Glutamatergic neuron (in vitro differentiated cells): Measurements from ENCODE around the gene LCN10. TPM values are rescaled to one million over a fixed set of nuclear protein-coding genes. Genes with fewer than 3 reads are reported as not detected.

ENCODE experiments used
- DNase-seq: peaks from one replicate; pipeline ENCODE4 v3.0.0; 2022
- H3K27ac Mint-ChIP-seq: one replicate; pipeline ENCODE4 v1.8.0; 2020; ENCODE audit warnings: mild to moderate bottlenecking, mixed read lengths, inconsistent platforms; ENCODE audit not compliant: unreplicated experiment
- H3K27me3 Mint-ChIP-seq: one replicate; pipeline ENCODE4 v1.8.0; 2020; ENCODE audit warnings: mild to moderate bottlenecking, moderate library complexity, mixed read lengths, inconsistent platforms; ENCODE audit not compliant: unreplicated experiment
- H3K36me3 Mint-ChIP-seq: one replicate; pipeline ENCODE4 v1.8.0; 2020; ENCODE audit warnings: mild to moderate bottlenecking, mixed read lengths, inconsistent platforms; ENCODE audit not compliant: unreplicated experiment
- H3K4me1 Mint-ChIP-seq: one replicate; pipeline ENCODE4 v1.8.0; 2020; ENCODE audit warnings: mild to moderate bottlenecking, low read depth, mixed read lengths, inconsistent platforms; ENCODE audit not compliant: unreplicated experiment
- H3K4me3 Mint-ChIP-seq: one replicate; pipeline ENCODE4 v1.8.0; 2020; ENCODE audit warnings: mild to moderate bottlenecking, mixed read lengths, inconsistent platforms; ENCODE audit not compliant: unreplicated experiment
- H3K9me3 Mint-ChIP-seq: one replicate; pipeline ENCODE4 v1.8.0; 2020; ENCODE audit warnings: mild to moderate bottlenecking, moderate library complexity, mixed read lengths, inconsistent platforms; ENCODE audit not compliant: unreplicated experiment
- total RNA-seq: library from RNA; stranded (reverse); fragmentation: NEBNext Ultra II Directional; extraction: Animal tissue kit (Norgen Biotek cat#: 25700); gene quantifications from one replicate; pipeline ENCODE4 v1.2.1, GENCODE V29; 2021; ENCODE audit not compliant: unreplicated experiment
- TF ChIP-seq, protein P1 (sequence below): fragments of 200-600 bp; sonication (generic); IDR thresholded peaks from one replicate; pipeline ENCODE4 v1.5.0; 2021; ENCODE audit not compliant: partially characterized antibody, unreplicated experiment

Gene LCN10
- total RNA-seq, 1 donor from 2014 or later = not detected

DNA sequence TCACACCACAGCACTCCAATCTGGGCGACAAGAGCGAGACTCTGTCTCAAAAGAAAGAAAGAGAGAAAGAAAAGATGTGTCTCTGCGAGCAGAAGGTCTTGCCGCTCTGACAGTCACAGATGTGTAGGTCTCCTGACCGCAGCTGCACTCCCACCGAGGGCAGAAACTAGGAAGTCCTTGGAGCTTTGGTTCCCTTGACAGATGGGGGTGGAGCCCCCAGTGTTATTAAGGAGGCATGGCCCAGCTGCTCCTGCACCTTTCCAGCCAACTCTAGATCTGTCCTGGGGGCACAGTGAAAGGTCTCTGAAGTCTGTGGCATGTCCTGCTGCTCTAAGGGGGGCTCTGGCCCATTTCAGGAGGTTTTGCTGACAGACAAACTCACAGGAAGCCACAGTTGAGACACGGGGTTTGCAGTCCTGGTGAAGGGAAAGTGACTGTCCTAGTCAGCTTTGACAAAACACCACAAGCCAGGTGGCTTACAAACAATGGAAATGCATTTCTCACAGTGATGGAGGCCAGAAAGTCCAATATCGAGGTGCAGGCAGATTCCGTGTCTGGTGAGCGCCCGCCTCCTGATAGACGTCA lies 39.4 kb downstream of the LCN10 start:
- Mint-ChIP-seq H3K4me3 (no peak overlapping the region), H3K4me1 (peaks cover 6% of the 10 kb centered on the region), H3K27ac (peak overlapping the region; percentile 75), H3K36me3 (no peaks in the 10 kb centered on the region), H3K27me3 (peaks cover 3% of the 10 kb centered on the region), H3K9me3 (peaks cover 5% of the 10 kb centered on the region)
- TF ChIP-seq, protein P1, sequence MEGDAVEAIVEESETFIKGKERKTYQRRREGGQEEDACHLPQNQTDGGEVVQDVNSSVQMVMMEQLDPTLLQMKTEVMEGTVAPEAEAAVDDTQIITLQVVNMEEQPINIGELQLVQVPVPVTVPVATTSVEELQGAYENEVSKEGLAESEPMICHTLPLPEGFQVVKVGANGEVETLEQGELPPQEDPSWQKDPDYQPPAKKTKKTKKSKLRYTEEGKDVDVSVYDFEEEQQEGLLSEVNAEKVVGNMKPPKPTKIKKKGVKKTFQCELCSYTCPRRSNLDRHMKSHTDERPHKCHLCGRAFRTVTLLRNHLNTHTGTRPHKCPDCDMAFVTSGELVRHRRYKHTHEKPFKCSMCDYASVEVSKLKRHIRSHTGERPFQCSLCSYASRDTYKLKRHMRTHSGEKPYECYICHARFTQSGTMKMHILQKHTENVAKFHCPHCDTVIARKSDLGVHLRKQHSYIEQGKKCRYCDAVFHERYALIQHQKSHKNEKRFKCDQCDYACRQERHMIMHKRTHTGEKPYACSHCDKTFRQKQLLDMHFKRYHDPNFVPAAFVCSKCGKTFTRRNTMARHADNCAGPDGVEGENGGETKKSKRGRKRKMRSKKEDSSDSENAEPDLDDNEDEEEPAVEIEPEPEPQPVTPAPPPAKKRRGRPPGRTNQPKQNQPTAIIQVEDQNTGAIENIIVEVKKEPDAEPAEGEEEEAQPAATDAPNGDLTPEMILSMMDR = no peak
- no peak for DNase-seq

GRCh38 chr9:136701668-136702053 lies 41.1 kb downstream of the LCN10 start:
- H3K9me3 Mint-ChIP-seq = no peaks in the 10 kb centered on the region
- peaks cover 3% of the 10 kb centered on the region for H3K27me3 Mint-ChIP-seq
- H3K4me3 Mint-ChIP-seq = no peak overlapping the region
- peak overlapping the region; percentile 28 for H3K27ac Mint-ChIP-seq
- no peak for DNase-seq
- no peaks in the 10 kb centered on the region for H3K36me3 Mint-ChIP-seq
- H3K4me1 Mint-ChIP-seq = peaks cover 10% of the 10 kb centered on the region
- TF ChIP-seq, protein P1 = no peak

DNA sequence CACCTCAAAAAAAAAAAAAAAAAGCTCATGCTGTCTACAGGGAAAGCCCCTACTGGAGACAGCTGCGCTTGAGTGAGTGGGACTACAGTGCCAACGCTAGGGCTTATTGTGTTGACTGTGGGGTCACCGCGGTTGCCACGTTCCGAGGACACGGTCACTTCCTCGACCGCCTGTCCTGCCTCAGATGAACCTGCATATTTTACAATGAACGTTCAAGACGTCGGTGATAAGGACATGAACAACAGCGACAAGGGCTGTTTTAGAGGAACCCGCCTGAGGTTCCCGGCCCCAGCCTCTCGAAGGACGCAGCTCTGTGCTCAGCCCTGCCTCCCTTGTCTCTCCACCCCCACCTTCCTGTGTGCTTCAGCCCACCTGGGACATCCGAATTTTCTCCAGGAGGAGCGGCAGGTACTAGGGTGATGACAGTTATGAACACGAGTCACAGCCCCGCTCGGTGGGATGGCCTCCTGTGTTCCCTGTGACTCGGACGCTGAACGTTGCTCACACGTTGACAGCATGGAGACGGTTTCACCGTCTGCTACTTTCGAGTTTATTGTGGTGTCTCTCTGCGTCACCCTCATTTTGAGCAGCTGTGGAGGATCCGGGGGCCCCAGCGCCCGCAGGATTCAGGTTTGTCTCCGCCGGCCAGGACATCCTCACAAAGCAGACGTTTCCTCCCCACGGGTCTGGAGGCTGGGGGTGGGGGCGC lies 41.6 kb downstream of the LCN10 start:
- Mint-ChIP-seq H3K27ac (no peak overlapping the region), H3K36me3 (no peaks in the 10 kb centered on the region), H3K9me3 (peaks cover under 1% of the 10 kb centered on the region), H3K4me1 (peaks cover 10% of the 10 kb centered on the region), H3K4me3 (no peak overlapping the region), H3K27me3 (peaks cover 4% of the 10 kb centered on the region)
- DNase-seq = no peak
- TF ChIP-seq, protein P1 = no peak

- TF ChIP-seq, protein P1 = no peak
Measured at GRCh38 chr9:136700304-136700703, 42.4 kb downstream of the LCN10 start.

DNA sequence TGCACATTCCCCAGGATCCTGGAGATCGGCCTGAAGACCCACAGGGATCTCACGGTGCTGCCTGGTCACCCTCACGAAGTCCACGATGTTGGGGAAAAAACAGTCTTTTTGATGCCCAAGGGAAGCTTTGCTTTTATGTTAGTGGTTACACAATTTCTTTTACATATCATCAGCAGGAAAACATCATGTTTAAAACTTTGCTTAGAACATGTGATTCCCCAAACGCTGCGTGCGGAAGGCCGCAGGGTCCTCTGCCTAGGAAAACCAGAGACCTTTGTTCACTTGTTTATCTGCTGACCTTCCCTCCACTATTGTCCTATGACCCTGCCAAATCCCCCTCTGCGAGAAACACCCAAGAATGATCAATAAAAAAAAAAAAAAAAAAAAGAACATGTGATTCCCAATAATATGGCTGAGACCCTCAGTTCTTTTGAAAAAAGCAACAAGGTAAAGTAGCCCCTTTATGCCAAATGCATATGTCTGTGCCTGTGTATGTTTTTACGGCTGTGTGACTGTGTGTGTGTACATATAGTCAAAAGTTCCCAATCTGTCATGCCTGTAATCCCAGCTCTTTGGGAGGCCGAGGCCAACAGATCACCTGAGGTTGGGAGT lies 44.0 kb downstream of the LCN10 start:
- TF ChIP-seq, protein P1 = no peak
- H3K4me1 Mint-ChIP-seq = peaks cover 13% of the 10 kb centered on the region
- H3K27ac Mint-ChIP-seq = no peak overlapping the region
- peaks cover 5% of the 10 kb centered on the region for H3K27me3 Mint-ChIP-seq
- H3K9me3 Mint-ChIP-seq = peaks cover 4% of the 10 kb centered on the region
- H3K4me3 Mint-ChIP-seq = no peak overlapping the region
- no peaks in the 10 kb centered on the region for H3K36me3 Mint-ChIP-seq
- DNase-seq = no peak

More at GRCh38 chr9:136700304-136700703, 42.4 kb downstream of the LCN10 start:
- no peak for DNase-seq
- Mint-ChIP-seq H3K4me3 (no peak overlapping the region), H3K27me3 (peaks cover 5% of the 10 kb centered on the region), H3K9me3 (peaks cover 4% of the 10 kb centered on the region), H3K4me1 (peaks cover 10% of the 10 kb centered on the region), H3K36me3 (no peaks in the 10 kb centered on the region), H3K27ac (no peak overlapping the region)
